GM21360 (cell line): Measurements from ENCODE around the gene CNTROB.

ENCODE experiments used
- ATAC-seq: cut with Tn5 transposase; IDR thresholded peaks from one replicate; pipeline ENCODE4 v1.9.1; 2021; ENCODE audit warnings: mild to moderate bottlenecking, moderate library complexity; ENCODE audit not compliant: unreplicated experiment

Gene CNTROB

DNA sequence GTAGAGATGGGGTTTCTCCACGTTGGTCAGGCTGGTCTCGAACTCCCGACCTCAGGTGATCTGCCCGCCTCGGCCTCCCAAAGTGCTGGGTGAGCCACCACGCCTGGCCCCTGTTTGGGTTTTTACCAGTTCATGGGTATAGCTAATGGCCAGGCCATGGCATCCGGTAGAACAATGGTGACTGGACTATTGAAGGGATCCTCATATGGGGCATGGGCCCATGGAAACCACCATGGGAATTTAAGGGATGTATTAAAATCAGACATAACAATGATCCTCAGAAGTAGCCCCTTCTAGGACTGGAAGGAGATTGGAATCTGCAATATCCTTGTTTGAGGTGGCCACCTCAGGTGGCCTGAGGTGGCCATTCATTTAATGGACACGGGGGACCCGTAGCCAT lies 52.9 kb downstream of the CNTROB start:
- ATAC-seq, result no peak

DNA sequence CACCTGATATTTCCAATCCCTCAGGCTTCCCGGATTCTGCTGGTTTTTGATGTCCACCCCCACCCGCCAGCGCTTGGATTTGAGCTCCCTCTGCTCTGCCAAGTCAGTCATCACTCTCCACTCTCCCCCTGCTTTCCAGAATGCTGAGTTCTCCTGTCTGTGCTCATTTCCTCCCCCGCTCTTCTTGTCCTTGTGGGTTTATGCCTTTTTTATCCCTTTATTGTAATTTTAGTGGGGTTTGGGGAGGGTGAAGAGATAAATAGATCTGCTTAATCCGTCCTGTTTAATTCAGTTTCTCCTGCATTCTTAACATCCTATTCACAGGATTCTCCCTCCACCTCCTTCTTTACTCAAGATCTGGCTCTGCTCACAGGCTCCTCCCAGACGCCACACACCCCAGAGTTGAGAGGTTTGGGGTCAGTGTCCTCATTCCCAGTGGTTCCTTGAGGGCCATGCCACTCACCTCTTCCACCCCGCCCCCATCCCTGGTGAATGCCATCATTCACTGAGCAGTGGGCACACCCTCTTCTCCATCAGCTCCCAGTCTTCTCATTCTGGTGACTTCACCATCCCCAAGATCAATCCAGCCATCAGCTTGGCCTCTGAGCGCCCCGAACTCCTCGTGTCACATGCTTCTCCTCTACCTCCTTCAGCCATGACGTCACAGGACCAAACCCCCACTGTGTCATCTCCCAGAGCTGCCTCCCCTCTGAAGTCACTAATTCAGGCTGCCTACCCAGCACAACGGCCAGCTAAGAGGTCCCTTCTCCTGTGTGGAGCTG lies 55.3 kb downstream of the CNTROB start:
- ATAC-seq, result no peak

DNA sequence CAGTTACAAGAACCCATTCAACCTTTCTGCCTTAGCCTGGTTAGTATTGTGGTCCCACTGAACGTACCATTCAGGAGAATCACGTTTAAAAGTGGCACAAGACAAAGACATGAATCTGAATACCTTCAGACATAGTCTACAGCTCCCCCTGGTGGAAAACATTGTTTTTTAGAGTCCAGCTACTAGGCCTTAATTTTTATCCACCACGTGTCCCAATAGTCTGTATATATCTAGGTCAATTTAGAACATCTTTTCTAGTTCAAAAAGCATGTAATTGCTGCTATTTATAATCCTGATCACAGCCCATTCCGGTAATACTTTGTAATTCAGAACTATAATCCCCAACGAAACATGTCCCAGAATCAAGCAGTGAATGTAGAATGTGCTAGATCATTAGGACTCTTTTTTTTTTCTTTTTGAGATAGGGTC lies 56.8 kb downstream of the CNTROB start:
- no peak for ATAC-seq

DNA sequence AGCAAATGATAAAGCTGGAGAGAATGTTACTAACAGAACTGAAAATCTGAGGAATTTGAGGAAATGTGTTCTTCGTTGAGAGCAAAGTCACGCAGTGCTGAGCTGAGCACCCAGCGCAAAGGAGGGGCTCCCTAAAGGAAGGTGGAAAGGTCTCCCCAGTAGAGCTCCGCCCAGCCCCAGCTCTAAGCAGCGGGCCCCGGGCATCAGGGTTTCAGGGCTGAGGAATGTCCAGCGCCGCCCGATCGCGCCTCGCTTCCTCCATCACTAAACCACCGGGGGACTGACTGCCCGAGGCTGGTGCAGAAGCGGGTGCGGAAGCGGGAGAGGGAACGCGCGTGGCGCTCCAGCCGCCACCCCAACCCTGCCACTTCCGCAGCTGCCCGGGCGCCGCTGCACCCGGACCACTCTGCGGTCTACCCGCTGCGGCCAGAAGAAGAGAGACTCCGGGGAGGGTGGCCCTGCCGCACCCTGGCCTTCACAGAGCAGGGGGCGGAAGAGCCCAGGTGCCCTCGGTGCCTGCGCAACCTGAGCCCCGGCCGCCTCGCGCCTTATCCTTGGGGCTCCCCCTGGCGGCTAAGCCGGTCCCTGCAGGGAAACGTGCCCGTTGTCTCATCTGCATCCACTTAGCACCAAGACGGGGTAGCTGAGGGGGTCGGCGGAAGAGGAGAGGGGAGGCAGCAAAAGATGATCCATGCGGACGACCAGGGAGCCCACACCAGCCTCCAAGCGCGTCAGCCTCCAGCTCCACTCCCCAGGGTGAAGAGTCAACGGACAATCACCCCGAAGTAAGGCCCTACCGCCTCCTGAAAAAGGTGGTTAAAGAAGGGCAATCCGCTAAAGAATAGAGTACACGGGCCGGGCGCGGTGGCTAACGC lies 58.0 kb downstream of the CNTROB start:
- ATAC-seq, result no peak

DNA sequence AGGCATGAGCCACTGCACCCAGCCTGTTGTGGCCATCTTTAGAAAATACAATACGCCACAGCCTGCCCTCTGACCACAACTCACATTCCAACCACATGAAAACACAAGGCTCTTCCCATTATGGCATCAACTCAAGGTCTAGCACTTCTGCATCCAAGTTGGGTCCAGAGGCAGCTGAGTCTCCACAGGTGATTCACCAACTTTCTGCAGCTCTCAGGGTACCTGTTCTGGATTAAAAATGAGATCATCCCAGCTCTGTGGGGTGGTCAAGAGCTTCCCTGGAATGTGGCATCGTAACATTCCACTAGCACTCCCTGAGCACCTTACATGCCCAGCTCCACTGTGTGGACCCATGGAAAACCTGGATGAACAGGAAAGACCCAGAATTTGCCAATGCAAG lies 60.5 kb downstream of the CNTROB start:
- ATAC-seq, result no peak

DNA sequence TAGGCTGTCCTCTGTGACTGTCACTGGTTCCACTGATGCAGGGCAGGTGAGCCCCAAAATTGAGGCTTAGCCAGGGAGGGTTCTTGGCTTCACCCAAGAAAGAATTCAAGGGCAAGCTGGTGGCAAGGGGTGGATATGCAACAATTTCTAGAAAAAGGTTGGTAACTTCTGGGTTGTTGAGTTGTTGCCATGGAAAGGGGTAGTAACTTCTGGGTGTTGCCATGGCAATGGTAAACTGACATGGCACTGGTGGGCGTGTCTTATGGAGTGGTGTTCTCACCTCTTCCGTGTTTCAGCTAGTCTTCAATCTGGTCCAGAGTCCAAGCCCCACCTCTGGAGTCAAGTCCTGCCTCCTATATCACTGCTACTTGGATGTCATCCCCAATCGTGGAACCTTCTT lies 60.9 kb downstream of the CNTROB start:
- no peak for ATAC-seq

DNA sequence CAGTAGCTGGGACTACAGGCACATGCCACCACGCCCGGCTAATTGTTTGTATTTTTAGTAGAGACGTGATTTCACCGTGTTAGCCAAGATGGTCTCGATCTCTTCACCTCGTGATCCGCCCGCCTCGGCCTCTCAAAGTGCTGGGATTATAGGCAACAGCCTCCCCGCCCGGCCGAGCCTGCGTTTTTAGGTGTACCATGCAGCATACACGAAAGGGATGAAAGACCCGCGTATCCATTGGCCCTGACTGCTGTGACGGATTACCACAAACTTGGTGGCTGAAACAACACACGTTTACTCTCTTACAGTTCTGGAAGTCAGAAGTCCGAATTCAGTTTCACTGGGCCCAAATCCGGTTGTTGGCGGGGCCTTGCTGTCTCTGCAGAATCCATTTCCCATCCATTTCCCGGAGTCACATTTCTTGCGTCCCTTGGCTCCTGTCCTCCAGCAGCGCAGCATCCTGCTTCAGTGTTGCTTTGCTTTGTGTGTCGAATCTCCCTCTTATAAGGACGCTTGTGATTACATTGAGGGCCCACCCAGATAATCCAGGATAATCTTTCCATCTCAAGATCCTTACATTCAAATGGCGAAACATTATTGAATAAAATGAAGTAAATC lies 62.1 kb downstream of the CNTROB start:
- no peak for ATAC-seq

DNA sequence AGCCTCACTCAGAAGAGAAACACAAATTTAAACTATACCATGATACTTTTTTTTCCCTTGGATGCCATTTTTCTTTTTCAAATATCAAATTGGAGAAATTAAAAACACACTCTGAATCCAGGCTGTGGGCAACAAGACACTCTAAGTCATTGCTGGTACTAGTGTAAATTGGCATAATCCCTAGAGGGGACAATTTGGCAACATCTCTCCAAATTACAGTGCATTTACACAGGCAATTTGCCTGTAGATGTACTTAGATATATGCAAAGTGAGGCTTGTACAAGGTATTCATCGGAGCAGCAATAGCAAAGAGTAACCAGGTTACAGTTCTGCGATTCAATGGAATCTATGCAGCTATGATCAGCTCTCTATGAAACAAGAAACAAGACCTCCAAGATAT lies 63.7 kb downstream of the CNTROB start:
- no peak for ATAC-seq

DNA sequence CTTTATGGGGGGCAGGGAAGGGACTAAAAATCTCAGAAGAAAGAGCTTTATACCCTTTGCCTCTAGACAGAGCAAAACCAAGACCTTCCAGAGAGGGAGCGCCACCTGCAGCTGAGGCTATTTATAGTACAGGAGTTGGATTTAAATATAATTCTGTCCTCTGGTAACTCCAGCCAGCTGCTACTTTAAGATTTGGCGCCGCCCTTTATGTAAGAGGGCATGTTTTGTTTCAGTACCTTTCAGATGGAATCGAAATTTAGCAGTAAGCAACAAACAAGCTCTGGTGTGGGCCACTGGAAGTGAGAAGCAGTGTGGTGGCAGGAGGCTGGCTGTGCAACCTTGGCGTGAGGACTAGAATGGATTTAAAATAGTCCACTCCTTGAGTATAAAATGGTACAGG lies 65.2 kb downstream of the CNTROB start:
- no peak for ATAC-seq
